ENCODE data around the gene EHD1. TPM values are rescaled to one million over a fixed set of nuclear protein-coding genes. Genes with fewer than 3 reads are reported as not detected.
A peak's percentile ranks its signal among the peaks of the same experiment; 100 is the strongest.

Gene EHD1
- total RNA-seq, 3 donors from 2014 or later, result 26.9 to 45.4 (median 31.2) TPM

DNA sequence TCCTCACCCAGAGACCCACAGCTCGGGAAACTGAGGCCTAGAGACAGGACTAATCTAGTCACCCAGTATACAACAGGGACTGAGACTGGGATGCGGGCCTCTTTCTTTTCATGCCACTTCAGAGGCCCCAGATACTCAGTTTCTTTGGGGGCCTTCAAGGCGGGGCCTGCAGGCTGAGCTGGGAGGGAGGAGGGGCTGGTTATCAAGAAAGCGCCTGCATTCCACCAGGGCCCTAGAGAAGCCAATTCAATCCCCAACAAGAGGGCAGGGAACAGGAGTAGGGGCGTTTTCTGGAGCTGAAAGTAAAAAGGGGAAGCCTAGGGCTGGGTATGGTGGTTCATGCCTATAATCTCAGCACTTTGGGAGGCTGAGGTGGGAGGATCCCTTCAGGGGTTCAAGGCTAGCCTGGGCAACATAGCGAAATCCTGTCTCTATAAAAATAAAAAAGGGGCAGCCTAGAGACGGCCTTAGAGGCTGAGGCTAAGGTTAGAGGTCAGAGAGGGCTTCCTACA is 37.0 kb upstream of the EHD1 start:
- Histone ChIP-seq H3K36me3 (peaks cover 13% of the 10 kb centered on the region), H3K9me3 (no peaks in the 10 kb centered on the region), H3K4me1 (peaks cover 0 to 9% of the 10 kb centered on the region in 2 donors), H3K27me3 (no peaks in the 10 kb centered on the region), H3K4me3 (peak overlapping the region; percentile 85 to 97 (median 96)), H3K27ac (peak overlapping the region; percentile 85)
- TF ChIP-seq CTCF (IDR thresholded peaks at IDR 0.05) (no peak), POLR2AphosphoS5 (IDR thresholded peaks at IDR 0.05) (no peak), POLR2A (IDR thresholded peaks at IDR 0.05) (no peak)
- DNase-seq (ENCODE audit: low spot score in 2 of 2), result no peak
- intact Hi-C loops (cut with DNase I; ENCODE audit: low total_unique reads), result no loop called here

DNA sequence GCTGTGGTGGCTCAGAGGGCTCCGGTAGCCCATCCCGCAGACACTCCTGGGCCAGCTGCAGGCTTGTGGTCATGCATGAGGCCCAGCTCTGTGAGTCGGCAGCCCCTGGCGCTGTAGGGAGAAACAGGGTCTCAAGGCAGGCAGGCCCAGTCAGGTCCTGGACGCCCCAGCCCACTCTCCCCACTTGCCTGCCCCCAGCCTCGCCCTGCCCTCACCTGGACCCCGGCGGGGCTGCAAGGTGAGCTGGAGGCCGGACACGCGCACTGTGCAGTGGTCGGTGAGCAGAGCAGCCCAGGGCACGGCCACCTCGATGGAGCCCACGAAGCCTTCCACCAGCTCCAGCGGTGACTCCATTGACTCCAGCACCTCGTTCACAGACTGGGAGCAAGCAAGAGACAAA is 35.7 kb upstream of the EHD1 start:
- DNase-seq (ENCODE audit: low spot score in 2 of 2), result no peak
- Histone ChIP-seq H3K4me1 (peaks cover 0 to 9% of the 10 kb centered on the region in 2 donors), H3K27me3 (no peaks in the 10 kb centered on the region), H3K4me3 (no peak overlapping the region), H3K27ac (no peak overlapping the region), H3K36me3 (peaks cover 13% of the 10 kb centered on the region), H3K9me3 (no peaks in the 10 kb centered on the region)
- intact Hi-C loops (cut with DNase I; ENCODE audit: low total_unique reads), result no loop called here
- TF ChIP-seq POLR2AphosphoS5 (IDR thresholded peaks at IDR 0.05) (no peak), CTCF (IDR thresholded peaks at IDR 0.05) (no peak), POLR2A (IDR thresholded peaks at IDR 0.05) (no peak)

- DNase-seq (ENCODE audit: low spot score in 2 of 2), result no peak
- no peak overlapping the region for H3K4me3 ChIP-seq
- TF ChIP-seq POLR2A (IDR thresholded peaks at IDR 0.05), result no peak
- TF ChIP-seq POLR2AphosphoS5 (IDR thresholded peaks at IDR 0.05), result no peak
- TF ChIP-seq CTCF (IDR thresholded peaks at IDR 0.05), result no peak
- H3K9me3 ChIP-seq, result no peaks in the 10 kb centered on the region
- peaks cover 0 to 6% of the 10 kb centered on the region in 2 donors for H3K4me1 ChIP-seq
- H3K27me3 ChIP-seq, result no peaks in the 10 kb centered on the region
- no peak overlapping the region for H3K27ac ChIP-seq
- H3K36me3 ChIP-seq, result peaks cover 17% of the 10 kb centered on the region
- intact Hi-C loops (cut with DNase I; ENCODE audit: low total_unique reads), result loop anchor here (2.0 kb wide), 1 partner anchor 56 kb away; no protein-coding TSS in a partner anchor
Measured at GRCh38 chr11:64913171-64913727, 34.8 kb upstream of the EHD1 start.

DNA sequence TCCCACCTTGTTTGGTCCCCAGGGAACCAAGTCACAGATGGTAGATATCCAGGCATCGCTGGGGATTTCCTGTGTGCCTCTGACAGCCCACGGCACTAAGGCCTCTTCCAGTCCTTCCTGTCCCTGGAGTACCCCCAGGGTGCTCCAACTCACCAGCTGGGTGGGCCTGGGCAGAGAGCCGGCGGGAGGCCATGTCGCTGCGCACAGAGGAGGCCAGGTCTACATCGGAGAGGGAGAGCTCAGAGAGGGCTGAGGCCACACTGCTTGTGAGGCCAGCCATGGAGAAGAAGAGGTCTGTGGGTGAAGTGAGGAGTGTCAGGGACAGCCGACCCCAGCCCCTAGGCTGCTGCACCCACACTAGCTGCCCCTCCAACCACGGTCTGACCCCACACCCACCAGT is 33.3 kb upstream of the EHD1 start:
- Histone ChIP-seq H3K9me3 (no peaks in the 10 kb centered on the region), H3K27me3 (no peaks in the 10 kb centered on the region), H3K36me3 (peaks cover 17% of the 10 kb centered on the region), H3K4me1 (peaks cover 0 to 3% of the 10 kb centered on the region in 2 donors), H3K27ac (no peak overlapping the region), H3K4me3 (no peak overlapping the region)
- intact Hi-C loops (cut with DNase I; ENCODE audit: low total_unique reads), result loop anchor here (2.0 kb wide), 1 partner anchor 57 kb away; no protein-coding TSS in a partner anchor
- no peak for DNase-seq (ENCODE audit: low spot score in 2 of 2)
- TF ChIP-seq POLR2AphosphoS5 (IDR thresholded peaks at IDR 0.05) (no peak), CTCF (IDR thresholded peaks at IDR 0.05) (no peak), POLR2A (IDR thresholded peaks at IDR 0.05) (no peak)

- intact Hi-C loops (cut with DNase I; ENCODE audit: low total_unique reads), result no loop called here
- H3K4me3 ChIP-seq, result no peak overlapping the region
- peaks cover 0 to 3% of the 10 kb centered on the region in 2 donors for H3K4me1 ChIP-seq
- peaks cover 19% of the 10 kb centered on the region for H3K36me3 ChIP-seq
- H3K9me3 ChIP-seq, result no peaks in the 10 kb centered on the region
- DNase-seq (ENCODE audit: low spot score in 2 of 2), result no peak
- H3K27ac ChIP-seq, result no peak overlapping the region
- TF ChIP-seq POLR2A (IDR thresholded peaks at IDR 0.05), result no peak
- TF ChIP-seq POLR2AphosphoS5 (IDR thresholded peaks at IDR 0.05), result no peak
- TF ChIP-seq CTCF (IDR thresholded peaks at IDR 0.05), result no peak
- H3K27me3 ChIP-seq, result no peaks in the 10 kb centered on the region
Measured at GRCh38 chr11:64911142-64911541, 32.7 kb upstream of the EHD1 start.

All from breast epithelium (tissue), 4 donors.